Measurements from ENCODE around the gene CYFIP2. TPM values are rescaled to one million over a fixed set of nuclear protein-coding genes. Genes with fewer than 3 reads are reported as not detected.

Gene CYFIP2
- total RNA-seq, 1 experiment from 2014 or later = 74.7 TPM

DNA sequence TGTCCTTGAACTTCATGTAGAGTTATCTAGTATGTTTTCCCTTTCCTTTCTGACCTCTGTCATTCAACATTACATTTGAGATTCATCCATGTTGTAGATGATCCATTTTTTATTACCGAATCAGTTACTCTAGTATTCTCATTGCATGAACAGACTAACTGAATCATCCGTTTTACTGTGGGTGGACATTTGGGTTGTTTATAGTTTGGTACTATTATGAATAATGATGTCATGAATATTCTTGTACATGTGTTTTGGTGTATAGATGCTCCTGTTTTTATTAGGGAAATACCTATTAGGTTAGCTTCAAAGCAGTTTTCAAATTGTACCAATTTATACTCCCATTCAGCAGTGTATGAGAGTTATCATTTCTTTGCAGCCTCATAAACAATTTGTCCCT is 99.8 kb downstream of the CYFIP2 start:
- Mint-ChIP-seq H3K9me3 (no peaks in the 10 kb centered on the region), H3K27ac (no peak overlapping the region), H3K27me3 (ENCODE audit: low read depth) (no peaks in the 10 kb centered on the region; the same call in 1 of the 2 replicates), H3K36me3 (ENCODE audit: insufficient read depth in 1 of 3, low read depth in 3 of 3) (peaks cover 3 to 41% (median 17%) of the 10 kb centered on the region in 3 experiments; a peak in 4 of 7 replicates), H3K4me3 (no peak overlapping the region), H3K4me1 (peaks cover 2 to 7% of the 10 kb centered on the region in 2 experiments)
- TF ChIP-seq, protein P1, sequence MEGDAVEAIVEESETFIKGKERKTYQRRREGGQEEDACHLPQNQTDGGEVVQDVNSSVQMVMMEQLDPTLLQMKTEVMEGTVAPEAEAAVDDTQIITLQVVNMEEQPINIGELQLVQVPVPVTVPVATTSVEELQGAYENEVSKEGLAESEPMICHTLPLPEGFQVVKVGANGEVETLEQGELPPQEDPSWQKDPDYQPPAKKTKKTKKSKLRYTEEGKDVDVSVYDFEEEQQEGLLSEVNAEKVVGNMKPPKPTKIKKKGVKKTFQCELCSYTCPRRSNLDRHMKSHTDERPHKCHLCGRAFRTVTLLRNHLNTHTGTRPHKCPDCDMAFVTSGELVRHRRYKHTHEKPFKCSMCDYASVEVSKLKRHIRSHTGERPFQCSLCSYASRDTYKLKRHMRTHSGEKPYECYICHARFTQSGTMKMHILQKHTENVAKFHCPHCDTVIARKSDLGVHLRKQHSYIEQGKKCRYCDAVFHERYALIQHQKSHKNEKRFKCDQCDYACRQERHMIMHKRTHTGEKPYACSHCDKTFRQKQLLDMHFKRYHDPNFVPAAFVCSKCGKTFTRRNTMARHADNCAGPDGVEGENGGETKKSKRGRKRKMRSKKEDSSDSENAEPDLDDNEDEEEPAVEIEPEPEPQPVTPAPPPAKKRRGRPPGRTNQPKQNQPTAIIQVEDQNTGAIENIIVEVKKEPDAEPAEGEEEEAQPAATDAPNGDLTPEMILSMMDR (conservative IDR thresholded peaks at IDR 0.05) = no peak
- Histone ChIP-seq H3K79me1 (ENCODE audit: insufficient read depth, low read depth, low read length, poor library complexity, severe bottlenecking) (no peaks in the 10 kb centered on the region), H3K23ac (ENCODE audit: insufficient read length, low read depth, low read length) (no peak overlapping the region), H4K91ac (ENCODE audit: insufficient read length, low read depth, low read length) (no peak overlapping the region), H3K14ac (ENCODE audit: insufficient read depth, low read length) (no peak overlapping the region), H4K5ac (ENCODE audit: insufficient read length, low read depth, low read length) (no peak overlapping the region), H4K8ac (replicated peaks; ENCODE audit: insufficient read length, low read depth, low read length) (no peak overlapping the region), H2AFZ (ENCODE audit: low read length) (no peak overlapping the region), H3K9me3 (ENCODE audit: control insufficient read depth, low read depth, low read length) (no peaks in the 10 kb centered on the region), H2BK5ac (ENCODE audit: insufficient read length, low read length) (no peak overlapping the region), H2BK20ac (ENCODE audit: low read depth, low read length, poor library complexity, severe bottlenecking) (no peak overlapping the region), H3K27me3 (ENCODE audit: insufficient read depth, low read length) (no peaks in the 10 kb centered on the region), H3K4ac (ENCODE audit: low read depth, low read length) (no peak overlapping the region), H3K9ac (ENCODE audit: extremely low read depth, insufficient read length, low read length) (no peak overlapping the region), H4K20me1 (ENCODE audit: control insufficient read depth, insufficient read depth, insufficient read length) (no peaks in the 10 kb centered on the region), H2BK15ac (ENCODE audit: low read depth, low read length) (no peak overlapping the region), H2BK12ac (ENCODE audit: insufficient read length, low read depth, low read length) (no peak overlapping the region), H3K27ac (ENCODE audit: insufficient read length, low read depth, low read length) (no peak overlapping the region), H3K4me2 (ENCODE audit: insufficient read depth, insufficient read length, low read length) (no peak overlapping the region), H3K23me2 (ENCODE audit: insufficient read length, low read depth, low read length, poor library complexity, severe bottlenecking) (no peaks in the 10 kb centered on the region), H3K4me1 (ENCODE audit: insufficient read depth, low read length) (no peaks in the 10 kb centered on the region; the same call in 1 of the 2 replicates), H2AK5ac (ENCODE audit: insufficient read length, low read length) (no peak overlapping the region), H3K56ac (ENCODE audit: insufficient read length, low read depth, low read length) (no peak overlapping the region), H3K18ac (ENCODE audit: insufficient read length, low read depth, low read length) (no peak overlapping the region), H3T11ph (ENCODE audit: low read length) (no peak overlapping the region), H2BK120ac (ENCODE audit: low read depth, low read length, poor library complexity, severe bottlenecking) (no peak overlapping the region), H3K79me2 (ENCODE audit: insufficient read depth, low read length) (no peaks in the 10 kb centered on the region)
- no peak for DNase-seq
- WGBS (ENCODE audit: extremely low coverage, insufficient read length, low lambda C conversion rate) = no CpG with 5 or more reads among the region's 2 CpGs
